GM20431 (cell line): ENCODE data around the gene WDR82.

Experiments
- in situ Hi-C: fragments of 300-500 bp; cut with MseI, MboI; formaldehyde crosslinking; loops from one replicate; pipeline ENCODE4 v1.15.0; 2020; ENCODE audit warnings: low sequenced_read_pairs; ENCODE audit not compliant: unreplicated experiment

Gene WDR82

GRCh38 chr3:52240886-52241370 lies 37.5 kb downstream of the WDR82 start:
- in situ Hi-C loops = no loop called here

- in situ Hi-C loops = no loop called here
These were observed 38.2 kb downstream of the WDR82 start for GRCh38 chr3:52240059-52240885.

GRCh38 chr3:52238761-52239701 lies 39.4 kb downstream of the WDR82 start, which contains the start of gene TWF2:
Gene TWF2, minus strand, starts transcription at chr3:52239158. Its CDS starts 142 bp downstream, at chr3:52239016.
- in situ Hi-C loops = no loop called here

GRCh38 chr3:52238193-52238760 lies 40.2 kb downstream of the WDR82 start:
- in situ Hi-C loops = no loop called here

GRCh38 chr3:52237657-52238172 lies 40.7 kb downstream of the WDR82 start:
- in situ Hi-C loops = no loop called here

GRCh38 chr3:52237006-52237656 lies 41.3 kb downstream of the WDR82 start:
- in situ Hi-C loops = no loop called here

GRCh38 chr3:52236424-52236886 lies 42.0 kb downstream of the WDR82 start:
- in situ Hi-C loops = no loop called here

- in situ Hi-C loops = no loop called here
These were observed 43.7 kb downstream of the WDR82 start for GRCh38 chr3:52234516-52235447.

- in situ Hi-C loops = no loop called here
These were observed 44.5 kb downstream of the WDR82 start for GRCh38 chr3:52233968-52234367.

GRCh38 chr3:52233108-52233591 lies 45.3 kb downstream of the WDR82 start:
- in situ Hi-C loops = no loop called here

- in situ Hi-C loops = no loop called here
These were observed 46.0 kb downstream of the WDR82 start for GRCh38 chr3:52232279-52233107.

- in situ Hi-C loops = no loop called here
These were observed 46.8 kb downstream of the WDR82 start for GRCh38 chr3:52231502-52232278.

- in situ Hi-C loops = no loop called here
These were observed 47.5 kb downstream of the WDR82 start for GRCh38 chr3:52230889-52231499.

- in situ Hi-C loops = no loop called here
These were observed 48.0 kb downstream of the WDR82 start for GRCh38 chr3:52230461-52230860.

GRCh38 chr3:52229656-52230055 lies 48.8 kb downstream of the WDR82 start:
- in situ Hi-C loops = no loop called here

- in situ Hi-C loops = no loop called here
These were observed 49.6 kb downstream of the WDR82 start for GRCh38 chr3:52228751-52229291.
